DOHH2 (cell line): ENCODE measurements around the gene OR10H3.

Source experiments
- EZH2phosphoT487 ChIP-seq: fragments of 200-600 bp; sonication (generic); IDR thresholded peaks from 2 replicates; pipeline ENCODE4 v1.6.1; 2017; ENCODE audit warnings: borderline replicate concordance, mild to moderate bottlenecking, antibody characterized with exemption, low read length, moderate library complexity, mixed read lengths
- TF ChIP-seq, protein P1 (sequence below): fragments of 200-600 bp; sonication (generic); IDR thresholded peaks from one replicate; pipeline ENCODE4 v1.5.1; 2014; ENCODE audit warnings: antibody characterized with exemption, mild to moderate bottlenecking, low read depth, low read length; ENCODE audit not compliant: poor library complexity, severe bottlenecking

DNA sequence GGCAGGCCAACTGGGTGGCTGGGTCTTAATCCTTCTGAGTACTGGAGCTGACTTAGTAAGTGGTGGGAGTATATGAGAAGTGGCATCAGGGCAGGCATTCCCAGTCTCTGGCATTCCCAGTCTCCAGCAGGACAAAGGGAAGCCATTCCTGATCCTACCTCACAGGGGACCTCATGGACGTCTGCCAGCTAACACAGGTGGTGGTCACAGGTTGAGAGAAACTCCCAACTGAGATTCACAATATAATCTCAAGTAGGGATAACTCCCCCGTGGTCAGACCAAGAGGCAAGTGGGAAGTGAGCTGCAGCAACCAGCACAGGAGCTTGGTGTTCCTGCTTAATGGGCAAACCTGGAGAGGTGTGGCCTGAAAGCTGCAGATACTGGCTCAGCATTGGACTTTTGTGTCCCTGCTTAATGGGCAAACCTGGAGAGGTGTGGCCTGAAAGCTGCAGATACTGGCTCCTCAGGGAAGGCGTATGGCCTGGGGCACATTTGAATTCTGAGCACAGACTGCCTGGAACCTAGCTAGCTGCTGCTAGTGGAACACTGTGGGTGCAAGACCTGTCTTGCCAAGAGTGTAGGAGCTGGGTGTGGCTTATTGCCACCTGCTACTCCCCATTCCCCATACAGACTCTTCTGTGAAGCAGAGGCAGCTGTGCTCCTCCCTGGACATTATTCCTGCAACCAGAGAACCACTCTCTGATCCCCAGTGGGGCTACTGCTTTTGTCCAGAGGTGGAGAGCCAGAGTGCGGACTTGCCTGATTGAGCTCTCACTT is 35.8 kb upstream of the OR10H3 start:
- no peak for TF ChIP-seq EZH2phosphoT487
- TF ChIP-seq, protein P1, sequence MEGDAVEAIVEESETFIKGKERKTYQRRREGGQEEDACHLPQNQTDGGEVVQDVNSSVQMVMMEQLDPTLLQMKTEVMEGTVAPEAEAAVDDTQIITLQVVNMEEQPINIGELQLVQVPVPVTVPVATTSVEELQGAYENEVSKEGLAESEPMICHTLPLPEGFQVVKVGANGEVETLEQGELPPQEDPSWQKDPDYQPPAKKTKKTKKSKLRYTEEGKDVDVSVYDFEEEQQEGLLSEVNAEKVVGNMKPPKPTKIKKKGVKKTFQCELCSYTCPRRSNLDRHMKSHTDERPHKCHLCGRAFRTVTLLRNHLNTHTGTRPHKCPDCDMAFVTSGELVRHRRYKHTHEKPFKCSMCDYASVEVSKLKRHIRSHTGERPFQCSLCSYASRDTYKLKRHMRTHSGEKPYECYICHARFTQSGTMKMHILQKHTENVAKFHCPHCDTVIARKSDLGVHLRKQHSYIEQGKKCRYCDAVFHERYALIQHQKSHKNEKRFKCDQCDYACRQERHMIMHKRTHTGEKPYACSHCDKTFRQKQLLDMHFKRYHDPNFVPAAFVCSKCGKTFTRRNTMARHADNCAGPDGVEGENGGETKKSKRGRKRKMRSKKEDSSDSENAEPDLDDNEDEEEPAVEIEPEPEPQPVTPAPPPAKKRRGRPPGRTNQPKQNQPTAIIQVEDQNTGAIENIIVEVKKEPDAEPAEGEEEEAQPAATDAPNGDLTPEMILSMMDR: no peak
